ENCODE results near the gene GJC1.

Gene GJC1

DNA sequence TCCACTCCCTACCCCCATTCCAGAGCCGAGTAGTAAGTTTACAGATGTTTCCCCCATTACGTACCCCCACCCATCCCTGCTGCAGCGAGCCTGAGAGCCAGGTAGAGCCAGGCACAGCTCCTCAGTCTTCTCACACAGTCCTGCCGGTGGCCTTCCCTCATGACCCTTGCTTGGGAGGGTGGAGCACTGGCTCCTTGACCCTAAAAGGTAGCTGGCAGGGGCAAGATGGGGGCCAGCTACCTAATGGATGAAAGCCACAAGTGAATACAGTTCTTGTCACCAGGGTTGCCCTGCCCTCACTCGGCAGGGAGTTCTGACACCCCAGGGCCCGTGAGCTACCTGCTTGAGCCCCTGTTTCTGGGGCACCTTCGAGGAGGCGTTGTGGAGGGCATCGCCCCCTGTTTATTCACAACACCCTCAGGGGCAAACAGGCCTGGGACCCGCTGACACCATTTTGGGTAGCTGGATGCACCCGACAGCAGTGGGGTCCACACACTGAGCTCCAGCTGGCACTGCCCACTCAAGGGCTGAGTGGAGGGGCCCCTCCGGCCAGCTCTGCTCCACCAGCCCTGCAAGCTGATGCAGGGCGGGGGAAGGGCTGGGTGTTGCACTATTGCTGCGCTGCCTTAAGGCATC is 49.1 kb downstream of the GJC1 start:
- TF ChIP-seq, protein P1, sequence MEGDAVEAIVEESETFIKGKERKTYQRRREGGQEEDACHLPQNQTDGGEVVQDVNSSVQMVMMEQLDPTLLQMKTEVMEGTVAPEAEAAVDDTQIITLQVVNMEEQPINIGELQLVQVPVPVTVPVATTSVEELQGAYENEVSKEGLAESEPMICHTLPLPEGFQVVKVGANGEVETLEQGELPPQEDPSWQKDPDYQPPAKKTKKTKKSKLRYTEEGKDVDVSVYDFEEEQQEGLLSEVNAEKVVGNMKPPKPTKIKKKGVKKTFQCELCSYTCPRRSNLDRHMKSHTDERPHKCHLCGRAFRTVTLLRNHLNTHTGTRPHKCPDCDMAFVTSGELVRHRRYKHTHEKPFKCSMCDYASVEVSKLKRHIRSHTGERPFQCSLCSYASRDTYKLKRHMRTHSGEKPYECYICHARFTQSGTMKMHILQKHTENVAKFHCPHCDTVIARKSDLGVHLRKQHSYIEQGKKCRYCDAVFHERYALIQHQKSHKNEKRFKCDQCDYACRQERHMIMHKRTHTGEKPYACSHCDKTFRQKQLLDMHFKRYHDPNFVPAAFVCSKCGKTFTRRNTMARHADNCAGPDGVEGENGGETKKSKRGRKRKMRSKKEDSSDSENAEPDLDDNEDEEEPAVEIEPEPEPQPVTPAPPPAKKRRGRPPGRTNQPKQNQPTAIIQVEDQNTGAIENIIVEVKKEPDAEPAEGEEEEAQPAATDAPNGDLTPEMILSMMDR (IDR thresholded peaks at IDR 0.05; ENCODE audit: low read depth, low read length) = no peak
- in situ Hi-C loops (cut with HindIII; ENCODE audit: low sequenced_read_pairs) = no loop called here
- no peak overlapping the region for H3K4me3 ChIP-seq (ENCODE audit: low read depth, low read length)
- DNase-seq (ENCODE audit: low read depth, low spot score) = no peak

DNA sequence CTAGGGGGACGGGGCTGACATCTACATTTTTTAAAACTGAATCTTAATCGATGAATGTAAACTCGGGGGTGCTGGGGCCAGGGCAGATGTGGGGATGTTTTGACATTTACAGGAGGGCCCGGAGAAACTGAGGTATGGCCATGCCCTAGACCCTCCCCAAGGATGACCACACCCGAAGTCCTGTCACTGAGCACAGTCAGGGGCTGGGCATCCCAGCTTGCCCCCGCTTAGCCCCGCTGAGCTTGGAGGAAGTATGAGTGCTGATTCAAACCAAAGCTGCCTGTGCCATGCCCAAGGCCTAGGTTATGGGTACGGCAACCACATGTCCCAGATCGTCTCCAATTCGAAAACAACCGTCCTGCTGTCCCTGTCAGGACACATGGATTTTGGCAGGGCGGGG is 49.9 kb downstream of the GJC1 start:
- no peak for DNase-seq (ENCODE audit: low read depth, low spot score)
- no peak overlapping the region for H3K4me3 ChIP-seq (ENCODE audit: low read depth, low read length)
- in situ Hi-C loops (cut with HindIII; ENCODE audit: low sequenced_read_pairs) = no loop called here
- TF ChIP-seq, protein P1 (IDR thresholded peaks at IDR 0.05; ENCODE audit: low read depth, low read length) = no peak

DNA sequence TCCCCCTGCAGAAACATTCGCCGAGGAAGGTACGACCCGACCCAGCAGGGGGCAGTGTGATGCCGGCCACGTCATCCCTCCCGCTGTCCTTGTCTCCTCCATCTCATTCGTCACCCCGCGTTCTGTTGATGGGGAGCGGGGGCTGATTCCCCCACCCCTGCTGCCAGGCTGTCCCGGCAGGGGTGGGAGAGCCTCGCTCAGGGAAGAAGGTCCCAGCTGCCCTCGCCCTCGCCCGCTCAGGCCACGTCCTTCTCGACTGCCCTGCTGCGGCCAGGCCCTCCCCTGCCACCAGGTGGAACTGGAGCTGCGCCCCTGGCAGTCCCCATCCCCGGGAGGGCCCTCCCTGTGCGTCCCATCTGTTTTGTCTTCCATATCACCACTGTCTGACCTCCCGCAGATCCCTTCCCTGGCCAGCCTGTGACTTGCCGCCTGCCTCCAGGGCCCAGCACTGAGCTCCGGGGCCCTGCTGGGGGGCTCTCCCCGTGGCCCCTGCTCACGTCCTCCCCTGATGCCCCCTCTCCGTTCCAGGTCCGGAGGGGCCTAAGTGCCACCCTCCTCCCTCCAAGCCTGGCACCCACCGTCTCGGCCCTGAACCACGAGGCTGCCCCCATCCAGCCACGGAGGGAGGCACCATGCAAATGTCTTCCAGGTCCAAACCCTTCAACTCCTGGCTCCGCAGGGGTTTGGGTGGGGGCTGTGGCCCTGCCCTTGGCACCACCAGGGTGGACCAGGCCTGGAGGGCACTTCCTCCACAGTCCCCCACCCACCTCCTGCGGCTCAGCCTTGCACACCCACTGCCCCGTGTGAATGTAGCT is 50.7 kb downstream of the GJC1 start:
- TF ChIP-seq, protein P1 (IDR thresholded peaks at IDR 0.05; ENCODE audit: low read depth, low read length) = peak; percentile 79
- H3K4me3 ChIP-seq (ENCODE audit: low read depth, low read length) = peak overlapping the region; percentile 24
- peak; percentile 70 for DNase-seq (ENCODE audit: low read depth, low spot score)

DNA sequence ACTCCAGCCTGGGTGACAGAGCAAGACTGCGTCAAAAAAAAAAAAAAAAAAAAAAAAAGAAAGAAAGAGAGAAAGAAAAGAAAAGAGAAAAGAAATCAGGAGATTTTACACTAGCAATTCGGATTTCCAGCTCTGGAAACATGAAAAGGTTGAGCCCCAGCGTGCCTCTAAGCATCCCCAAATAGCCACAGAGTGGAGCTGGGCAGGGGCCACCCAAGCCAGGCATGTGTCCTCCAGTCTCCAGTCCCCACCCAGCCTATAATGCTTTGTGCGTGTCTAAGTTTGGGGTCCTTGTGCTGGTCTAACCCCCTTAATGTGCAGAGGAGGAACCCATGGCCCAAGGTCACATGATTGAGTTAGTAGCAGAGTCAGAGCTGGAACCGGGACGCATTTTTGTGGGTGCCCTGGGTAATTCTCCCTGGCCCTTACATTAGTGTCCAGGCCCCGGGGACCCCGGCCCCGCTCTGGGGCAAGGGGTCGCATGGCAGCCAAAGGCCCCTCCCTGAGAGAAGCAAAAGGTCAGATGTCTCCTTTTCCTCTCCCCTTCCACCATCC is 51.4 kb downstream of the GJC1 start:
- no peak for DNase-seq (ENCODE audit: low read depth, low spot score)
- TF ChIP-seq, protein P1 (IDR thresholded peaks at IDR 0.05; ENCODE audit: low read depth, low read length) = no peak
- no peak overlapping the region for H3K4me3 ChIP-seq (ENCODE audit: low read depth, low read length)
- in situ Hi-C loops (cut with HindIII; ENCODE audit: low sequenced_read_pairs) = no loop called here

More for the DNA sequence above, 50.7 kb downstream of the GJC1 start:
- in situ Hi-C loops (cut with HindIII; ENCODE audit: low sequenced_read_pairs) = no loop called here

DNA sequence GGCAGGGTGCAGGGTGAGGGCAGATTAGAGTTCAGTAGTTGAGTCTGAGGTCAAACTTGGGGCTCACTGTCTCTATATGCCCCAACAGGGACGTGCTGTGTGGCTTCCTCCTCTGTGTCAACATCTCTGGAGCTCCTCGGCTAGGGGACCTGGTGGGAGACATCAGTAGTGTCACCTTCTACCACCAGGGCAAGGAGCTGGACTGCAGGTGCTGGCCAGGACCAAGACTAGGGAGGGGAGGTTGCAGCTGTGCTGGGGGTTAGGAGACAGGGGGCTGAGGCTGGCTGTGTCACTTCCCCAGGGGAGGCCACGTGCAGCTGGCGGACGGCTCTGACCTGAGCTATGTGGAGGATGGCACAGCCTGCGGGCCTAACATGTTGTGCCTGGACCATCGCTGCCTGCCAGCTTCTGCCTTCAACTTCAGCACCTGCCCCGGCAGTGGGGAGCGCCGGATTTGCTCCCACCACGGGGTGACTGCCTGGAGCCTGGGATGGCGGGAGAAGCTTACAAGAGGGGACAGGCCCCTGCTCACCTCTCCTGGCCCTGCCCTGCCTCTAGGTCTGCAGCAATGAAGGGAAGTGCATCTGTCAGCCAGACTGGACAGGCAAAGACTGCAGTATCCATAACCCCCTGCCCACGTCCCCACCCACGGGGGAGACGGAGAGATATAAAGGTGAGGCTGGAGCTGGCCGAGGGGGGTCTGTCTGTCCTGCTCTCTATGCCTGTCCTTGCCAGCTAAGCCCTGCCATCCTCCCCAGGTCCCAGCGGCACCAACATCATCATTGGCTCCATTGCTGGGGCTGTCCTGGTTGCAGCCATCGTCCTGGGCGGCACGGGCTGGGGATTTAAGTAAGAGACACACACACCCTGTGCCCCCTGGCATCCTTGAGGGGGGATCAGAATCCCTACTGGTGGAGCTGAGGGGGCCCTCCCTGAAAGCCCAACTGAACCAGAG is 52.4 kb downstream of the GJC1 start:
- in situ Hi-C loops (cut with HindIII; ENCODE audit: low sequenced_read_pairs) = no loop called here
- no peak overlapping the region for H3K4me3 ChIP-seq (ENCODE audit: low read depth, low read length)
- TF ChIP-seq, protein P1 (IDR thresholded peaks at IDR 0.05; ENCODE audit: low read depth, low read length) = no peak
- no peak for DNase-seq (ENCODE audit: low read depth, low spot score)

Measured in astrocyte of the spinal cord (primary cell).